Measurements from ENCODE around the gene ATP1A1. TPM values are rescaled to one million over a fixed set of nuclear protein-coding genes. Genes with fewer than 3 reads are reported as not detected.

The ATP1A1 gene
- total and polyA plus RNA-seq, 9 of the 15 experiments (the other 6 are each of a cell fraction or from before 2014, with no cell fraction given), result 99.3 to 513 (median 234) TPM

GRCh38 chr1:116409751-116410191 lies 36.7 kb downstream of the ATP1A1 start (continued):
- TF ChIP-seq ZNF512 (tag; IDR thresholded peaks at IDR 0.05) (no peak), NCOA6 (IDR thresholded peaks at IDR 0.05) (no peak), RFX1 (IDR thresholded peaks at IDR 0.05) (no peak), NFE2L1 (tag; IDR thresholded peaks at IDR 0.05; ENCODE audit: borderline replicate concordance, low read depth) (no peak), PRPF4 (IDR thresholded peaks at IDR 0.05; ENCODE audit: insufficient read depth, low read depth, low read length, poor library complexity, severe bottlenecking) (no peak), TFAP4 (CRISPR knock-in tag; IDR thresholded peaks at IDR 0.05; ENCODE audit: borderline replicate concordance) (peak; percentile 52; the same call in 1 of the 2 replicates), PREB (CRISPR knock-in tag; IDR thresholded peaks at IDR 0.05) (0 out of 2 replicates have a peak, but pooled peaks have one; percentile 60), PPARD (CRISPR knock-in tag; IDR thresholded peaks at IDR 0.05) (no peak), PRMT5 (CRISPR knock-in tag; IDR thresholded peaks at IDR 0.05) (no peak), ELF2 (CRISPR knock-in tag; IDR thresholded peaks at IDR 0.05) (no peak), E2F3 (CRISPR knock-in tag; IDR thresholded peaks at IDR 0.05) (no peak), ZEB2 (IDR thresholded peaks at IDR 0.05) (0 out of 2 replicates have a peak, but pooled peaks have one; percentile 20), CREB1 (IDR thresholded peaks at IDR 0.05) (peak; percentile 41; the same call in 1 of the 2 replicates), CREB1 (CRISPR knock-in tag; IDR thresholded peaks at IDR 0.05) (peak; percentile 55; the same call in 1 of the 2 replicates), ZNF79 (CRISPR knock-in tag; IDR thresholded peaks at IDR 0.05; ENCODE audit: low read depth) (no peak), ELK3 (CRISPR knock-in tag; IDR thresholded peaks at IDR 0.05) (no peak), TAF7 (tag; IDR thresholded peaks at IDR 0.05) (no peak), ZSCAN29 (IDR thresholded peaks at IDR 0.05) (no peak), ILF3 (IDR thresholded peaks at IDR 0.05; ENCODE audit: borderline replicate concordance) (no peak), THRAP3 (IDR thresholded peaks at IDR 0.05; ENCODE audit: borderline replicate concordance) (no peak), NCOA4 (IDR thresholded peaks at IDR 0.05; ENCODE audit: partially characterized antibody) (peak; percentile 1), FOXK2 (conservative IDR thresholded peaks at IDR 0.05 in 1 of 2, IDR thresholded peaks at IDR 0.05 in 1 of 2; ENCODE audit: low read depth in 2 of 2) (no peak), STAT6 (CRISPR knock-in tag; IDR thresholded peaks at IDR 0.05) (no peak), ZNF224 (CRISPR knock-in tag; IDR thresholded peaks at IDR 0.05) (no peak)
